ENCODE results near the gene AUTS2.

- TF ChIP-seq CTCF (IDR thresholded peaks at IDR 0.05; ENCODE audit: insufficient read depth, low read length) = no peak
- TF ChIP-seq POLR2AphosphoS5 (IDR thresholded peaks at IDR 0.05; ENCODE audit: low read depth) = no peak
- no peak for TF ChIP-seq REST (IDR thresholded peaks at IDR 0.05; ENCODE audit: insufficient replicate concordance, low read depth)
Measured at GRCh38 chr7:69653806-69654205, 55.5 kb downstream of the AUTS2 start.

Measured in HL-60 (cell line).